Measurements from ENCODE around the gene FAM89B. TPM values are rescaled to one million over a fixed set of nuclear protein-coding genes. Genes with fewer than 3 reads are reported as not detected.
A peak's percentile ranks its signal among the peaks of the same experiment; 100 is the strongest.

The FAM89B gene
- total and polyA plus RNA-seq, 8 donors: 22.7 to 49.1 (median 32.7) TPM

DNA sequence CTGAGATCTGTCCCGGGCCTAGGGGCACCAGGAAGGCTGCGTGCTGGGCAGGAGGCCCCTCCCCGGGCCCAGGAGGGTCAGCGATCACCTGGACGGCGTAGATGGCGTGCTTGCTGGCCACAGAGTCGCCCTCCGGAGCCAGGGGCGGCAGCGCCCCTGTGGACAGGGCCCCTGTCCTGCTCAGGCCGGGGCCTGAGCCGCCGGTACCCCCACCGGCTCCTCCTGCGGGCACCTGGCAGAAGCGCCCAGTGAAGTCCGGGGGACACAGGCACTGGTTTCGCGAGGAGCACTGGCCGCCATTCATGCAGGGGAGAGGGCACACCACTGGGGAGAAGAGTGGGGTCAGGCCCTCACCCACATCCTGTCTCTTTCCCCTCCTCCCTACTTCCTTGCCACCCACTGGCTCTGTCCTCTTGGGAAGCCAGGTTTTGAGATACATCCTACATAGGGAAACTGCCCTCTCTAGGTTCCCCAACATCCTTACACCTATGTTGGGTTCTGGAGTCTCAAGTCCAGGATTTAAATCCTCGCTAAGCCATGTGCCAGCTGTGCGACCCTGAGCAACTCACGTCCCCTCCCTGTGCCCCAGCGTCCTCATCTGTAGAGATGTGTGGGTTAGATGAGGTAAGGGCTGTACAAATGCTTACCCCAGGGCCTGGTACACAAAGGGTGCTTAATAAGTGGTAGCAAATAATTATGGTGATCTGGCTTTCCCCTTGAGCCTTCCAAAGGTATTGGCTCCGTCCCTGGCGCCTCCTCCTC, 18.1 kb upstream of the FAM89B start:
- TF ChIP-seq, protein P1, sequence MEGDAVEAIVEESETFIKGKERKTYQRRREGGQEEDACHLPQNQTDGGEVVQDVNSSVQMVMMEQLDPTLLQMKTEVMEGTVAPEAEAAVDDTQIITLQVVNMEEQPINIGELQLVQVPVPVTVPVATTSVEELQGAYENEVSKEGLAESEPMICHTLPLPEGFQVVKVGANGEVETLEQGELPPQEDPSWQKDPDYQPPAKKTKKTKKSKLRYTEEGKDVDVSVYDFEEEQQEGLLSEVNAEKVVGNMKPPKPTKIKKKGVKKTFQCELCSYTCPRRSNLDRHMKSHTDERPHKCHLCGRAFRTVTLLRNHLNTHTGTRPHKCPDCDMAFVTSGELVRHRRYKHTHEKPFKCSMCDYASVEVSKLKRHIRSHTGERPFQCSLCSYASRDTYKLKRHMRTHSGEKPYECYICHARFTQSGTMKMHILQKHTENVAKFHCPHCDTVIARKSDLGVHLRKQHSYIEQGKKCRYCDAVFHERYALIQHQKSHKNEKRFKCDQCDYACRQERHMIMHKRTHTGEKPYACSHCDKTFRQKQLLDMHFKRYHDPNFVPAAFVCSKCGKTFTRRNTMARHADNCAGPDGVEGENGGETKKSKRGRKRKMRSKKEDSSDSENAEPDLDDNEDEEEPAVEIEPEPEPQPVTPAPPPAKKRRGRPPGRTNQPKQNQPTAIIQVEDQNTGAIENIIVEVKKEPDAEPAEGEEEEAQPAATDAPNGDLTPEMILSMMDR (IDR thresholded peaks at IDR 0.05): no peak
- intact Hi-C loops (cut with DNase I): no loop called here
- Histone ChIP-seq H3K36me3 (no peaks in the 10 kb centered on the region), H3K4me3 (no peak overlapping the region), H3K9me3 (no peaks in the 10 kb centered on the region), H3K27ac (no peak overlapping the region), H3K27me3 (no peaks in the 10 kb centered on the region), H3K4me1 (peaks cover 7 to 24% (median 9%) of the 10 kb centered on the region in 3 donors)
- DNase-seq (peak in 1 of 6 donors; percentile 55), FAIRE-seq (no peak), ATAC-seq (no peak)
- 89 to 91% methylated on average over 27 of the region's 27 CpGs for WGBS, 2 donors

DNA sequence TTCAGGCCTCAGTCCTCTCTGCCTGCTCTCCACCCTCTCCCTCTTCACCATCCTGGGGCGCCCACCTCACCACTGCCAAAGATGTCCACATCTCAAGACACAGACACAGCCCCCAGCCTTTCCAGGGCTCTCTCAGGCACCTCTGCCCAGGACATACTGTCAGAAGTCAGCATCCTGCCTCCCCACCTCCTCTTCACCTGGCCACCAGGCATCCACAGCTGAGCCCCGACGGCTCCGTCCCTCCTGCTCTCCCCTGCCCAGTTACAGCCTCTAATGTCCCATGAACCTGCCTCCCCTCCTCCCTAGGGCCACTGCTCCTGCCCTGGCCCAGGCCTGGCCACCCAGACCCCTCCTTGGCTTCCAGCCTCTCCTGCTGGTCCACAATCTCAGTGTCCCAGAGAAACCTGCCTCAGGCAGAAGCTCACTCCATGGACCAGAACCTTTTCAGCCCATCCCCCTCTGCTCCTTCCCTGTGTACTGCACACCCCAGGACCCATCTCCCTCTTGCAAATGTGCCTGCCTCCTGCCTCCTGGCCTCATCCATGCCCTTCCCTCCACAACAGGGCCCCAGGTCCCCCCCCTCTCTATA, 17.4 kb upstream of the FAM89B start:
- ATAC-seq (no peak), FAIRE-seq (no peak), DNase-seq (peak in 1 of 6 donors; percentile 64)
- no peak overlapping the region for H3K4me3 ChIP-seq
- no peak overlapping the region for H3K27ac ChIP-seq
- H3K9me3 ChIP-seq: no peaks in the 10 kb centered on the region
- H3K27me3 ChIP-seq: no peaks in the 10 kb centered on the region
- H3K36me3 ChIP-seq: no peaks in the 10 kb centered on the region
- intact Hi-C loops (cut with DNase I): no loop called here
- WGBS, 2 donors: 74 to 89% methylated on average over 4 of the region's 4 CpGs
- TF ChIP-seq, protein P1 (IDR thresholded peaks at IDR 0.05): no peak
- H3K4me1 ChIP-seq: peaks cover 12 to 31% (median 12%) of the 10 kb centered on the region in 3 donors

DNA sequence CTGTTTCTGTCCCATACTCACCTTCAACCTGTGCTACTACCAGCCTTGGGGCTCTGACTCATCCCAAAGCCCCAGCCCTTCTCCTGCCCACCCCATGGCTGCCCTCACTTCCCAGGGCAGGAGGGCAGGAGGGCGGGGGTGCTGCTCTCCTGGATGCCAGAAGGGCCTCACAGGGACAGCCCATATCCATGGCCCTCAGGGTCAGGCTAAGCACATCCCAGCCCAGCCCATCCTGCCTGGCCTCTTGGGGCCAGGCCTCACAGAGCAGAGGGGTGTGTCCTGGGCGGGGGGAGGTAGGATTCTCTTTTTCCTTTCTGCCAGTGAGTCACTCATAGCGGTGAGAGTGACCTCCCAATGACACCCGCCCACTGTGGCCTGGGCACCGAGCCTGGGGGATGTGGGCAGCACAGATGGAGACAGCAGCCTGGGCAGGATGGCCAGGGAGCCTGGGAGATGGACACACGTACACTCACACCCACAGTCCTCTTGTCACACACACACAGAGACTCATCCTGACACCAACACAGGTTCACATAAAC, 16.6 kb upstream of the FAM89B start:
- Histone ChIP-seq H3K4me3 (no peak overlapping the region), H3K36me3 (no peaks in the 10 kb centered on the region), H3K9me3 (no peaks in the 10 kb centered on the region), H3K27ac (peak overlapping the region in 1 of 4 donors; percentile 4), H3K27me3 (no peaks in the 10 kb centered on the region), H3K4me1 (peaks cover 12 to 35% (median 12%) of the 10 kb centered on the region in 3 donors)
- no peak for FAIRE-seq
- intact Hi-C loops (cut with DNase I): no loop called here
- TF ChIP-seq, protein P1 (IDR thresholded peaks at IDR 0.05): no peak
- DNase-seq: peak in 2 of 6 donors; percentile 57 to 65
- ATAC-seq: peak in 1 of 4 donors; percentile 2
- WGBS, 2 donors: 54 to 58% methylated on average over 6 of the region's 6 CpGs

DNA sequence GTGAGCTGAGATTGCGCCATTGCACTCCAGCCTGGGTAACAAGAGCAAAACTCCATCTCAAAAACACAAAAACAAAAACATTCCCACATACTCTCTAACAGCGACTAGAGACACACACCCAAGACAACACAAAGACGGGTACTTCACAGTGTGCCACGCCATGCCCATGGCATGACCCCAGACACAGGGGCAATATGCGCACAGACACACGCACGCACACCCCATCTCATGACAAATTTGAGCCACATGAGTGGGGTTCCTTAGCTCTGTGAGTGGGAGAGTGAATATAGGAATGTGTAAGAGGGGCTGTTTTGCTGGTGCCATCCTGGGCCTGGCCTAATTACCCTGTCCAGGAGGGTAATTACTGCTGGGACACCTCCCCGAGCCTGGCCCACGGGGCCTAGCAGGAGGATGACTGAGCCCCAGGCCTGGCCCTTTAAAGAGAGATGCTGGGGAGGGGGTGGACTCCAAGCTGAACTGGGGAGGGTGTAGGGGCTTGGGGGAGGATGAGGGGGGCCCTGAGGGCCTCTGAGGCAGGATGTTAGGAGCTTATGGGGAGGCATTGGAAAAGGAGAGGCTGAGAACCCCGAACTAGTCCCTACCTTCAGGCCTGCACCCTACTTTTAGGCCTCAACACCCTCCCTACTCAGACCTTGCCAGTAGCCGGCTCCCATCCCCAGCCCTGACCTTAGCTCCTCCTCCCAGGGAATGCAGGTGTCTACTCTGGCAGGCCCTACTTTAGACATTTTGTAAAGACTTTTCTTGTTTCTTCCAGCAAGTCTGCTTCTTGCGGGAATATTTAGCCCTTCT, 15.7 kb upstream of the FAM89B start:
- DNase-seq (peak in 2 of 6 donors; percentile 26 to 40), ATAC-seq (no peak), FAIRE-seq (no peak)
- no peaks in the 10 kb centered on the region for H3K36me3 ChIP-seq
- no peaks in the 10 kb centered on the region for H3K27me3 ChIP-seq
- no peaks in the 10 kb centered on the region for H3K9me3 ChIP-seq
- peak overlapping the region; percentile 26 to 59 (median 51) for H3K4me3 ChIP-seq
- TF ChIP-seq, protein P1 (IDR thresholded peaks at IDR 0.05): no peak
- 70 to 73% methylated on average over 12 of the region's 12 CpGs for WGBS, 2 donors
- intact Hi-C loops (cut with DNase I): no loop called here
- peaks cover 12 to 35% (median 12%) of the 10 kb centered on the region in 3 donors for H3K4me1 ChIP-seq
- H3K27ac ChIP-seq: peak overlapping the region; percentile 61 to 95 (median 90)

All from pancreas (tissue), 10 donors.